Esophagus muscularis mucosa (tissue), 3 donors: ENCODE results near the gene FRK.

Experiments used
- POLR2A ChIP-seq: fragments of 450-650 bp; IDR thresholded peaks from one replicate; pipeline ENCODE4 v1.6.1; 2017; ENCODE audit warnings: antibody characterized with exemption, moderate library complexity, mild to moderate bottlenecking, low read depth
- TF ChIP-seq, protein P1 (sequence below), 3 experiments: fragments of 200-600 bp in 2 of 3; fragments of 450-650 bp in 1 of 3; sonication (generic) in 2 of 3; IDR thresholded peaks; one replicate each; pipeline ENCODE4 v1.5.1; 2017 to 2019; ENCODE audit warnings: antibody characterized with exemption in 3 of 3, mild to moderate bottlenecking in 2 of 3, moderate library complexity in 1 of 3

DNA sequence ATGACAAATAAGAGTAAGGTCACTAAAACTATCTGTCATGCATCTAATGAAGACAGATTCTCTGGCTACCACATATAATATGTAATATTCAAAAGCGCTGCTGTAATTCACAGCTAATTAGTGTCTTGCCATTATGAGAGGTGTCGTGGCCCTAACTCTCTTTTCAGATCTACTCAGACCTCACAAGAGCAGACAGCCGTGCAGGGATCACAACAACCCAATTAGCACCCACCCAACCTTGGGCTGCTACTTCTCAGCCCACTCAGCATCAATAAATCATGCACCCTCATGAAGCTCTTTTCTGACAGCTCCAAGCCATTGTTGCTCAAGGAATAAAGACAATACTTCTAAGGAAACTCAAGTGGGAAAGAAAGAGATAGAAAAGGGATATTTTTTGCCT is 61.5 kb downstream of the FRK start:
- TF ChIP-seq, protein P1, sequence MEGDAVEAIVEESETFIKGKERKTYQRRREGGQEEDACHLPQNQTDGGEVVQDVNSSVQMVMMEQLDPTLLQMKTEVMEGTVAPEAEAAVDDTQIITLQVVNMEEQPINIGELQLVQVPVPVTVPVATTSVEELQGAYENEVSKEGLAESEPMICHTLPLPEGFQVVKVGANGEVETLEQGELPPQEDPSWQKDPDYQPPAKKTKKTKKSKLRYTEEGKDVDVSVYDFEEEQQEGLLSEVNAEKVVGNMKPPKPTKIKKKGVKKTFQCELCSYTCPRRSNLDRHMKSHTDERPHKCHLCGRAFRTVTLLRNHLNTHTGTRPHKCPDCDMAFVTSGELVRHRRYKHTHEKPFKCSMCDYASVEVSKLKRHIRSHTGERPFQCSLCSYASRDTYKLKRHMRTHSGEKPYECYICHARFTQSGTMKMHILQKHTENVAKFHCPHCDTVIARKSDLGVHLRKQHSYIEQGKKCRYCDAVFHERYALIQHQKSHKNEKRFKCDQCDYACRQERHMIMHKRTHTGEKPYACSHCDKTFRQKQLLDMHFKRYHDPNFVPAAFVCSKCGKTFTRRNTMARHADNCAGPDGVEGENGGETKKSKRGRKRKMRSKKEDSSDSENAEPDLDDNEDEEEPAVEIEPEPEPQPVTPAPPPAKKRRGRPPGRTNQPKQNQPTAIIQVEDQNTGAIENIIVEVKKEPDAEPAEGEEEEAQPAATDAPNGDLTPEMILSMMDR (IDR thresholded peaks at IDR 0.05) = no peak
- no peak for TF ChIP-seq POLR2A
